Osteoblast (primary cell): ENCODE data around the gene PTPRT. TPM values are rescaled to one million over a fixed set of nuclear protein-coding genes. Genes with fewer than 3 reads are reported as not detected.

Experiments
- DNase-seq: peaks from one replicate; pipeline ENCODE4 v3.0.0; 2011; ENCODE audit warnings: low spot score, mixed read lengths; ENCODE audit not compliant: insufficient read length; ENCODE audit errors: missing footprints
- H2AFZ ChIP-seq: 2 replicates; pipeline ENCODE4 v1.6.0; 2011; ENCODE audit warnings: mild to moderate bottlenecking, low read length
- H3K27ac ChIP-seq: 2 replicates; pipeline ENCODE4 v1.5.1; 2011; ENCODE audit warnings: mild to moderate bottlenecking, low read depth, low read length, moderate library complexity
- H3K27me3 ChIP-seq: 2 replicates; pipeline ENCODE4 v1.6.0; 2012; ENCODE audit warnings: mild to moderate bottlenecking, control low read depth, inconsistent platforms, low read length, moderate library complexity; ENCODE audit not compliant: insufficient read depth
- H3K36me3 ChIP-seq: 2 replicates; pipeline ENCODE4 v1.5.1; 2011; ENCODE audit warnings: mild to moderate bottlenecking, low read length, control low read depth, moderate library complexity; ENCODE audit not compliant: insufficient read depth
- H3K4me1 ChIP-seq: 2 replicates; pipeline ENCODE4 v1.5.1; 2011; ENCODE audit warnings: mild to moderate bottlenecking, low read length, control low read depth, moderate library complexity; ENCODE audit not compliant: insufficient read depth
- H3K4me2 ChIP-seq: 2 replicates; pipeline ENCODE4 v1.6.0; 2011; ENCODE audit warnings: mild to moderate bottlenecking, low read length; ENCODE audit not compliant: insufficient read depth
- H3K4me3 ChIP-seq: fragments of 200-600 bp; sonication (generic); 3 replicates; pipeline ENCODE4 v1.5.1; 2012; ENCODE audit warnings: mild to moderate bottlenecking, low read length, inconsistent platforms; ENCODE audit not compliant: insufficient read depth
- H3K79me2 ChIP-seq: 2 replicates; pipeline ENCODE4 v1.6.0; 2012; ENCODE audit warnings: mild to moderate bottlenecking, low read length, control low read depth, inconsistent platforms; ENCODE audit not compliant: insufficient read depth
- H3K9me3 ChIP-seq: 2 replicates; pipeline ENCODE4 v1.5.1; 2011; ENCODE audit warnings: low read depth, low read length, control low read depth
- H4K20me1 ChIP-seq: 2 replicates; pipeline ENCODE4 v1.6.0; 2012; ENCODE audit warnings: mild to moderate bottlenecking, low read length, control low read depth; ENCODE audit not compliant: insufficient read depth
- total RNA-seq: library from RNA; depleted of rRNA; stranded (reverse); fragments of >200 nt; gene quantifications from 2 replicates; pipeline ENCODE4 v1.2.3, GENCODE V29; 2012
- TF ChIP-seq, protein P1 (sequence below): IDR thresholded peaks from 2 replicates; pipeline ENCODE4 v1.5.1; 2011; ENCODE audit warnings: mild to moderate bottlenecking, low read depth, low read length, moderate library complexity; ENCODE audit errors: extremely low read depth

PTPRT gene
- total RNA-seq, 1 donor, result not detected

DNA sequence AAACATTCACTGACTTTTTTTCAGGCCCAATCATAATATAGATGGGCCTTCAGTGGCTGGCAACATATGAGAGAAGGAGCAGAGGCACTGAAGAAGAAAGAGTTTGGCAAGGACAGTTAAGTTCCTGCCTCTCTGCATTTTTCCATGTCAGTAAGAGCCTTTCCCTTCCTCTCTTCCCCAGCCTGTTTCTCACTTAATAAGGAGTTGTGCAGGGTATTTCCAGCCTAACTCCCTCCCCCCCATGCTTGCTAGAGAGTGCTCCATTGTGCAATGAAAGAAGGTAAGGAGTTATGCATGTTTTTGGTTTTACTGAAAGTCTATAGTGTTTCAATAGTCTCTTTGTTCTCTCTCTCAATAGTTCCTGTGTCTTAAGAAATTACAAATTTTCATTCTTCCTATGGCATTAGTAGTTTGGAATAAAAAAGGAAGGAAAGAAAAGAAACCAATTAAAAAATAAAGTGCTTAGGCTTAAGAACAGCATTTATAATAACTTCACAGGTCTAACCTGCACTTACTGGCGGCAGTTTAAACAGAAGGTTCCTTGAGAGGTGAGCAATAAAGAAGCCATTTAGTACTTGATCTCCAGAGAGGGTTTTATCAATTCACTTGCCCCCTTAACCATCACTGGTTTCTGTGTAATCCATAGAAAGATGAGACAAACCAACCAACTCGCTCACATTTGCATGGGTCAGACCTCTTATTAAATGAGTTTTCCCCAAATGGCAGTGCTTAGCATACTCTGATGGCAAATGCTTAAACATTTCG is 251.1 kb downstream of the PTPRT start:
- no peak overlapping the region for H3K4me2 ChIP-seq
- no peaks in the 10 kb centered on the region for H3K27me3 ChIP-seq
- DNase-seq, result no peak
- no peak overlapping the region for H3K4me3 ChIP-seq
- H4K20me1 ChIP-seq, result no peaks in the 10 kb centered on the region
- H3K79me2 ChIP-seq, result no peaks in the 10 kb centered on the region
- TF ChIP-seq, protein P1, sequence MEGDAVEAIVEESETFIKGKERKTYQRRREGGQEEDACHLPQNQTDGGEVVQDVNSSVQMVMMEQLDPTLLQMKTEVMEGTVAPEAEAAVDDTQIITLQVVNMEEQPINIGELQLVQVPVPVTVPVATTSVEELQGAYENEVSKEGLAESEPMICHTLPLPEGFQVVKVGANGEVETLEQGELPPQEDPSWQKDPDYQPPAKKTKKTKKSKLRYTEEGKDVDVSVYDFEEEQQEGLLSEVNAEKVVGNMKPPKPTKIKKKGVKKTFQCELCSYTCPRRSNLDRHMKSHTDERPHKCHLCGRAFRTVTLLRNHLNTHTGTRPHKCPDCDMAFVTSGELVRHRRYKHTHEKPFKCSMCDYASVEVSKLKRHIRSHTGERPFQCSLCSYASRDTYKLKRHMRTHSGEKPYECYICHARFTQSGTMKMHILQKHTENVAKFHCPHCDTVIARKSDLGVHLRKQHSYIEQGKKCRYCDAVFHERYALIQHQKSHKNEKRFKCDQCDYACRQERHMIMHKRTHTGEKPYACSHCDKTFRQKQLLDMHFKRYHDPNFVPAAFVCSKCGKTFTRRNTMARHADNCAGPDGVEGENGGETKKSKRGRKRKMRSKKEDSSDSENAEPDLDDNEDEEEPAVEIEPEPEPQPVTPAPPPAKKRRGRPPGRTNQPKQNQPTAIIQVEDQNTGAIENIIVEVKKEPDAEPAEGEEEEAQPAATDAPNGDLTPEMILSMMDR, result no peak
- H3K4me1 ChIP-seq, result no peaks in the 10 kb centered on the region
- H2AFZ ChIP-seq, result no peak overlapping the region
- peaks cover 3% of the 10 kb centered on the region for H3K9me3 ChIP-seq
- H3K36me3 ChIP-seq, result no peaks in the 10 kb centered on the region
- no peak overlapping the region for H3K27ac ChIP-seq

DNA sequence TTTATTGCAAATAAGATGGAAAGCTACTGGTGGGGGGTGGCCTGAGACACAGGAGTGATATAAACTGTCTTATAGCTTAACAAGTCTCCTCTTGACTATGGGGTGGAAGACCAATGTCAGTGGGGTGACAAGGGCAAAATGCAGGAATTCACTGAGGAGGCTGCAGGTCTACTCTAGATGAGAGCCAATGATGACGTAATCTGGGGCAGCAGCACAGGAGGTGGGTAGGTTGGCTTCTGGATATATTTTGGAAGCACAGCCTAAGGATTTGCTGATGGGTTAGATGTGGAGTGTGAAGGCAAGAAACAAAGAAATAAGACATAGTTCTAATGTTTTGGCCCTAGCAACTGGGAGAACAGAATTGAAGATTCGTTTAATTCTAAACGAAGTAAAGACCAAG is 253.2 kb downstream of the PTPRT start:
- H3K4me3 ChIP-seq, result no peak overlapping the region
- no peaks in the 10 kb centered on the region for H3K79me2 ChIP-seq
- no peak overlapping the region for H3K27ac ChIP-seq
- no peak for DNase-seq
- H4K20me1 ChIP-seq, result no peaks in the 10 kb centered on the region
- no peak overlapping the region for H2AFZ ChIP-seq
- H3K4me2 ChIP-seq, result no peak overlapping the region
- H3K9me3 ChIP-seq, result peaks cover 3% of the 10 kb centered on the region
- no peaks in the 10 kb centered on the region for H3K36me3 ChIP-seq
- no peaks in the 10 kb centered on the region for H3K27me3 ChIP-seq
- TF ChIP-seq, protein P1, result no peak
- H3K4me1 ChIP-seq, result no peaks in the 10 kb centered on the region

DNA sequence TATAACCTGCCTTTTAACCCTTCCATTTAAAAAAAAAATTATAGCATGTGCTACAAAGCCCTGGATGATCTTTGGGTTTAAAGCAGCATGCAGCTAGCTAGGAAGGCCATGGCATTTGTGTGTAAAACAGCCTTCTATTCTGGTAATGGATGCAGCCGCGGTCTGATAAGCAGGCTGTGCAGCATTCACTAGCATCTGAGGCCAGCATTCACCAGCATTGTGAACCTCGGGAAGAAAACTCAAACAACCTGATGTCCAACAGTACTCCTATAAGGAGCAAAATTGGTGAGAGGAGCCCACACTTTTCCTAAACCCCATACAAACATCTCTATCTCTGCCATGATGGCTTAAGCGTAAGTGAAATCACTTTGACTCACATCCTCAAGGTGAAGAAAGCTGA is 265.5 kb downstream of the PTPRT start:
- peaks cover 6% of the 10 kb centered on the region for H3K9me3 ChIP-seq
- H3K36me3 ChIP-seq, result no peaks in the 10 kb centered on the region
- H3K27me3 ChIP-seq, result no peaks in the 10 kb centered on the region
- H3K4me3 ChIP-seq, result no peak overlapping the region
- H2AFZ ChIP-seq, result no peak overlapping the region
- H3K4me2 ChIP-seq, result no peak overlapping the region
- no peaks in the 10 kb centered on the region for H3K79me2 ChIP-seq
- no peak for DNase-seq
- no peak overlapping the region for H3K27ac ChIP-seq
- H4K20me1 ChIP-seq, result no peaks in the 10 kb centered on the region
- TF ChIP-seq, protein P1, result no peak
- H3K4me1 ChIP-seq, result no peaks in the 10 kb centered on the region

DNA sequence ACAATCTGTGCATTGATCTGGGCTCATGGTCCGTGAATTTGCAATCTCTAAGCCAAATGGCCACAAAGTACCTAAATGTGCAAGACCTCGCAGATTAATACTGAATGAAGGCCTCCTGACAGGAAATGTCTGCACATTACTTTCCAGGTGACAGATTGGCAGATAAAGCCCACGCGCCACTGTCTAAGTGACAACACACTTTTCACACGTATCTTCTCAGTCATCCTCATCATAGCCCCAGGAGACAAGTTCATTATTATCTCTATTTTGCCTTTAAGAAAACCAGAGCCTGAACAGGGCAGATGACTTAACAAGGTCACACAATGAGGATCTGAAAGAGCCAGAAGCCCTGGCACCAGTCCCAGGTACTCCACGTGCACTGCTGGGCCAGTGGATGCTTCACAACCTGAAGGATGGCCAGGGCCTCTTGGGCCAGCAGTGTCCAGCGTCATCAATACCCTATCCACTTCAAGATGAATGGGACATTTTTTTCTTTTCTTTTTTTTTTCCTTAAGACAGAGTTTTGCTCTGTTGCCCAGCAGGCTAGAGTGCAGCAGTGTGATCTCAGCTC is 266.3 kb downstream of the PTPRT start:
- Histone ChIP-seq H2AFZ (no peak overlapping the region), H4K20me1 (no peaks in the 10 kb centered on the region), H3K9me3 (peaks cover 5% of the 10 kb centered on the region), H3K4me1 (no peaks in the 10 kb centered on the region), H3K4me2 (no peak overlapping the region), H3K79me2 (no peaks in the 10 kb centered on the region), H3K36me3 (no peaks in the 10 kb centered on the region), H3K27ac (no peak overlapping the region), H3K4me3 (no peak overlapping the region), H3K27me3 (no peaks in the 10 kb centered on the region)
- DNase-seq, result no peak
- TF ChIP-seq, protein P1, result no peak
